GM10266 (cell line): ENCODE measurements around the gene COPE.
"Not testable (repeated sequence)": the region's sequence is repeated elsewhere in the genome, so short reads cannot be mapped to it uniquely, and the experiment has no call there.

ENCODE experiments used
- DNase-seq: peaks from one replicate; pipeline ENCODE4 v3.0.0; 2012; ENCODE audit errors: extremely low spot score
- CTCF ChIP-seq: IDR thresholded peaks from 2 replicates; pipeline ENCODE4 v1.5.1; 2012; ENCODE audit warnings: mild to moderate bottlenecking, low read depth; ENCODE audit not compliant: control insufficient read depth, insufficient read depth; ENCODE audit errors: missing control alignments

COPE gene

GRCh38 chr19:18928018-18928805 lies 9.0 kb upstream of the COPE start:
- DNase-seq, result no peak
- TF ChIP-seq CTCF, result no peak

- TF ChIP-seq CTCF, result no peak
- DNase-seq, result no peak
These were observed 5.6 kb upstream of the COPE start for GRCh38 chr19:18924684-18925213.

GRCh38 chr19:18922228-18922985 lies 3.2 kb upstream of the COPE start:
- no peak for TF ChIP-seq CTCF
- no peak for DNase-seq

- no peak for TF ChIP-seq CTCF
- DNase-seq, result no peak
These were observed 2.4 kb upstream of the COPE start for GRCh38 chr19:18921593-18921992.

GRCh38 chr19:18920400-18920799 lies 1.2 kb upstream of the COPE start:
- no peak for TF ChIP-seq CTCF
- DNase-seq, result no peak

GRCh38 chr19:18919900-18920214 lies 670 bp upstream of the COPE start:
- no peak for TF ChIP-seq CTCF
- no peak for DNase-seq

GRCh38 chr19:18917593-18917992 lies 1.6 kb downstream of the COPE start:
- DNase-seq, result not testable (repeated sequence)
